Measurements from ENCODE around the gene CCDC61. TPM values are rescaled to one million over a fixed set of nuclear protein-coding genes. Genes with fewer than 3 reads are reported as not detected.
A peak's percentile ranks its signal among the peaks of the same experiment; 100 is the strongest.

CCDC61 gene
- total RNA-seq, 4 donors from 2014 or later: 8.4 to 14.6 (median 9.5) TPM

GRCh38 chr19:46020819-46021125 lies 25.5 kb downstream of the CCDC61 start:
- no peak for TF ChIP-seq CTCF (IDR thresholded peaks at IDR 0.05)
- no peak for TF ChIP-seq POLR2AphosphoS5 (IDR thresholded peaks at IDR 0.05)
- no peak for TF ChIP-seq EP300 (IDR thresholded peaks at IDR 0.05)
- TF ChIP-seq POLR2A (IDR thresholded peaks at IDR 0.05): no peak
- no peaks in the 10 kb centered on the region for H3K9me3 ChIP-seq
- no peak overlapping the region for H3K4me3 ChIP-seq
- peaks cover 35% of the 10 kb centered on the region for H3K4me1 ChIP-seq
- peak in 1 of 2 donors; percentile 63 for DNase-seq (ENCODE audit: low spot score in 2 of 2)
- 84% methylated on average over 5 of the region's 7 CpGs for WGBS
- no peak overlapping the region for H3K27ac ChIP-seq
- peaks cover 3% of the 10 kb centered on the region for H3K36me3 ChIP-seq
- H3K27me3 ChIP-seq: peaks cover 21% of the 10 kb centered on the region

- no peak overlapping the region for H3K4me3 ChIP-seq
- 54% methylated on average over 7 of the region's 11 CpGs for WGBS
- H3K27ac ChIP-seq: no peak overlapping the region
Observed at GRCh38 chr19:46021531-46022041, 26.3 kb downstream of the CCDC61 start.

GRCh38 chr19:46022061-46022430 lies 26.8 kb downstream of the CCDC61 start:
- no peaks in the 10 kb centered on the region for H3K9me3 ChIP-seq
- H3K4me3 ChIP-seq: no peak overlapping the region
- peak; percentile 63 to 69 for DNase-seq (ENCODE audit: low spot score in 2 of 2)
- TF ChIP-seq CTCF (IDR thresholded peaks at IDR 0.05): no peak
- TF ChIP-seq EP300 (IDR thresholded peaks at IDR 0.05): no peak
- TF ChIP-seq POLR2AphosphoS5 (IDR thresholded peaks at IDR 0.05): no peak
- no peak for TF ChIP-seq POLR2A (IDR thresholded peaks at IDR 0.05)
- WGBS: 51% methylated on average over 5 of the region's 12 CpGs
- H3K4me1 ChIP-seq: peaks cover 24% of the 10 kb centered on the region
- peaks cover 25% of the 10 kb centered on the region for H3K27me3 ChIP-seq
- no peak overlapping the region for H3K27ac ChIP-seq
- H3K36me3 ChIP-seq: peaks cover 3% of the 10 kb centered on the region

More at GRCh38 chr19:46021531-46022041, 26.3 kb downstream of the CCDC61 start:
- H3K4me1 ChIP-seq: peaks cover 28% of the 10 kb centered on the region
- TF ChIP-seq CTCF (IDR thresholded peaks at IDR 0.05) (peak in 1 of 2 donors; percentile 26), POLR2AphosphoS5 (IDR thresholded peaks at IDR 0.05) (no peak)
- peaks cover 23% of the 10 kb centered on the region for H3K27me3 ChIP-seq
- no peaks in the 10 kb centered on the region for H3K9me3 ChIP-seq
- DNase-seq (ENCODE audit: low spot score in 2 of 2): peak; percentile 59 to 77
- H3K36me3 ChIP-seq: peaks cover 3% of the 10 kb centered on the region

GRCh38 chr19:46022431-46023310 lies 27.4 kb downstream of the CCDC61 start, which contains the start of gene PGLYRP1:
Gene PGLYRP1 (minus strand): TSS chr19:46023053. CDS start chr19:46023021, 32 bp downstream.
- Histone ChIP-seq H3K27ac (no peak within 1 kb of the TSS), H3K36me3 (peaks cover 3% of the 10 kb centered on the region), H3K9me3 (no peaks in the 10 kb centered on the region), H3K4me1 (peaks cover 19% of the 10 kb centered on the region), H3K4me3 (no peak within 1 kb of the TSS), H3K27me3 (peaks cover 25% of the 10 kb centered on the region)
- WGBS: 31% methylated on average over 17 of the region's 47 CpGs
- no peak for TF ChIP-seq POLR2A (IDR thresholded peaks at IDR 0.05)
- TF ChIP-seq EP300 (IDR thresholded peaks at IDR 0.05): no peak
- DNase-seq (ENCODE audit: low spot score in 2 of 2): peak in 1 of 2 donors; percentile 64

- Histone ChIP-seq H3K27ac (no peak overlapping the region), H3K36me3 (peaks cover 1% of the 10 kb centered on the region), H3K9me3 (no peaks in the 10 kb centered on the region), H3K27me3 (peaks cover 25% of the 10 kb centered on the region), H3K4me3 (no peak overlapping the region), H3K4me1 (peaks cover 19% of the 10 kb centered on the region)
- TF ChIP-seq POLR2A (IDR thresholded peaks at IDR 0.05) (no peak), EP300 (IDR thresholded peaks at IDR 0.05) (no peak), POLR2AphosphoS5 (IDR thresholded peaks at IDR 0.05) (no peak), CTCF (IDR thresholded peaks at IDR 0.05) (no peak)
- DNase-seq (ENCODE audit: low spot score in 2 of 2): peak in 1 of 2 donors; percentile 49
- 53% methylated on average over 11 of the region's 11 CpGs for WGBS
Observed at GRCh38 chr19:46023311-46023779, 28.1 kb downstream of the CCDC61 start.

Measured in suprapubic skin (tissue), 4 donors.